Smooth muscle cell of the brain vasculature (primary cell): ENCODE results near the gene GUSB.

Experiments used
- DNase-seq: peaks from one replicate; pipeline ENCODE4 v3.0.0-alpha.2; 2012; ENCODE audit warnings: low read depth, low spot score

Gene GUSB

GRCh38 chr7:65931685-65932084 is 50.3 kb downstream of the GUSB start:
- no peak for DNase-seq

GRCh38 chr7:65927489-65928448 is 54.2 kb downstream of the GUSB start:
- DNase-seq = no peak

GRCh38 chr7:65926588-65926987 is 55.4 kb downstream of the GUSB start:
- DNase-seq = no peak

- DNase-seq = no peak
These were observed 57.0 kb downstream of the GUSB start for GRCh38 chr7:65925040-65925439.

- no peak for DNase-seq
These were observed 57.8 kb downstream of the GUSB start for GRCh38 chr7:65924193-65924592.

GRCh38 chr7:65923316-65923715 is 58.7 kb downstream of the GUSB start:
- no peak for DNase-seq

GRCh38 chr7:65915921-65916657 is 65.9 kb downstream of the GUSB start:
- DNase-seq = no peak

- DNase-seq = no peak
These were observed 69.8 kb downstream of the GUSB start for GRCh38 chr7:65912237-65912636.
